AG08396 (cell line): ENCODE results near the gene TGFBR2.
A peak's percentile ranks its signal among the peaks of the same experiment; 100 is the strongest.

ENCODE experiments used
- DNase-seq: peaks from one replicate; pipeline ENCODE4 v3.0.0; 2012; ENCODE audit warnings: low spot score, mixed read lengths

TGFBR2 gene

DNA sequence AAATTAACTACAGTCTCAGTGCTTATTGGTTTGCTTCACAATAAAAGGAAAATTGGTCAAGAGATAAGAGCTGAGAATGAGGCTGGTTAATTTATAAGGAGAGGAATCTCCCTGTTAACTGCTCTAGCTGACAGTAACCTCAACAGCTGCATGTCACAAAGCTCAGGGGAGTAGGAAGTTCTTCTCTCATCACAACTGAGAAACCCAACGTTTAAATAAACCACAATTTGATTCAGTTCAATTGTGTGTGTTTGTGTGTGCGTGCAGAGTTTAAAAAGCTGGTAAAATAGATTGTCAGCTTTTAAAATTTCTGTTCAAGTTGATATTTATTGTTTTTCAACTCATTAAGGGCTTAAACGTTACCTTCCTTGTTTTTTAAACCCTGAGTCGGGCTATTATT, 3.5 kb upstream of the TGFBR2 start:
- no peak for DNase-seq

- no peak for DNase-seq
Observed at GRCh38 chr3:30604093-30604492, 2.3 kb upstream of the TGFBR2 start.

DNA sequence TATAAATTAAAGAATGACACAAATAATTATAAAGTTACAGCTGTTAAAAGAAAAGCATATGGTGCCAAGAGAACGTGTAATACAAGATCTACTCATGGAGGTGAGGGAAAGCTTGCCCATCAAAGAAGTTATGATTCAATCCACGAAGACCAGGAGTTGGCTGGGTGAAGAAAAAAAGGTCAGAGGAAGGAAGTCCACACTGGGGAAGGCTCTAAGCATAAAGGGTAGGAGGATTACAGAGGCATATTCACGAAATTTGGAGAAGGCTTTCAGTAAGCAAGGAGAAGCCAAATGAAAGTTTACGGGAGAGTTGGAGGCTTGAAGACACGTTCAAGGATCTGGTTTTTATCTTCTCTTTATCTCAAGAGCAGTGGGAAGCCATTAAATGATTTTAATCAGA, 1.8 kb upstream of the TGFBR2 start:
- DNase-seq: no peak

- no peak for DNase-seq
Observed at GRCh38 chr3:30605005-30605404, 1.4 kb upstream of the TGFBR2 start.

DNA sequence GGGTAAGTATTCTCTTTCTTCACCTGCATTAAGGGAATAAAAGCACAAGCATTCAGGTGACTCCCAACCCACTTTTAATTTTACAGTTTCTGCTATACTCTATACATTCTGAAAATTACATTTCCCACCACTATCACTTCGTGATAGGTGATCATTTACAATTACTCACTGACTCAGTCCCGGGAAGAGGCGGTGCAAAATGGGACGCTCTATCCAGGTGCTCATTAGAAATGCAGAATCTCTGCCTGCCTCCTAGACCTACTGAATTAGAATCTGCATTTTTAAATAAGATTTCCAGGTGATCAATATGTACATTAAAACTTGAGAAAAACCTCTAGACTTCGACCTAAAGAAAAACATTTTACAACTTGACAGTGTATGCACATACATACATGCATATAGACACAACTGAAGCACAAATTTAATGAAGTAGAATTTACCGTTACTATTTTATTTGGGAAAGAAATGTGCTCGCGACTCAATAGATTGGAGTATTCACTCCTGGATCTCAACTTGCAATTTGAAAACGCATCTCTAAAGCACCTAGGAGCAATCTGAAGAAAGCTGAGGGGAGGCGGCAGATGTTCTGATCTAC, 598 bp upstream of the TGFBR2 start:
- DNase-seq: no peak

DNA sequence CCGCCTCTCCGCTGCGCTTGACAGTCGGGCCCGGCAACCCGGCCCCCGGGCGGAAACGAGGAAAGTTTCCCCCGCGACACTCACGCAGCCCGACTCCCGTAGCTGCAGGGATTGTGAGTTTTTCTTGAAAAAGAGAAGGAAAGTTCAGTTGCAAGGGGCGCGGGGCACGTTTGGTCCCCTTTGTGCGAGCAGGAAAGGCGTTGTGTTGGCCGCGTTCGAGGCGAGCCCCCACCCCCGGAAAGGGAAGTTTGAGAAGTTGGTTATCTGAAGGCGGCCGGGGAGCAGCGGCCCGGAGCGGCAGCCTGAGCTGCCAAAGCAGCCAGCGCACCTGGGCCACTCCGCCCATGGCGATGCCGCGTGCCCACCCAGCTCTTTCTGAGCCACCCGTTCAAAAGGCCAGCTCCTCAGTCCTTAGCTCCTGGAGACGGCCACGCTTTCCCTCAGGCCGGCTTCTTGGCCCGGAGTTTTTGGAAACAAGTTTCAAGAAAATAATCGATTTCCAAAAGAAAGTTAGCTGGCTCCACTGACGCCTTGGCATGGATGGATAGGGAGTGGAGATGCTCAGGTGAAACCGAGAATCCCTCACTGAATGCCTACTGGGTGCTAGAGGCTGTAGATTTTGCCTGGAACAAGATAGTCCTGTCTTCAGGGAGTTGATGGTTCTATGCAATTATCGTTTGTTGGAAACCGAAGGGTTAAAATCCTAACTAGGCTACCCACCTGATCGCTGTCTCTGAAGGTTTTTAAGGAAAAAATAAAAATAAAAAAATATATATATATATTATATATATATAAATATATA, 832 bp downstream of the TGFBR2 start:
- DNase-seq: peak; percentile 41

DNA sequence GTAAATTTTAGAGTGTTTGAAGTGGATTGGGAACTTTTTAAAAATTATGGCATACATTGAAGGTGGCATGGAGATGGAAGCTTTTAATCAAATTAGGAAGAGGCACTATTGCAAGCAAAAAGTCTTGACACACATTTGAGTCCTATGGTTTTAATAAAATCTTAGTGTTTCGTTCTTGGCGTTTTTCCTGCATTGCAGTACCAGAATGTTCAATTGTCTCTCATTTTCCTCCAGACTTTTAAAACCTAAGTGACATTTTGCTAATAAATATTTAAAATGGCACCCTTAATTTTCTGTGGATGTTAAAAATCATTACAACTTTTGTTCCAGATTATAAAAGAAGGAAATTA, 2.2 kb downstream of the TGFBR2 start:
- DNase-seq: no peak

DNA sequence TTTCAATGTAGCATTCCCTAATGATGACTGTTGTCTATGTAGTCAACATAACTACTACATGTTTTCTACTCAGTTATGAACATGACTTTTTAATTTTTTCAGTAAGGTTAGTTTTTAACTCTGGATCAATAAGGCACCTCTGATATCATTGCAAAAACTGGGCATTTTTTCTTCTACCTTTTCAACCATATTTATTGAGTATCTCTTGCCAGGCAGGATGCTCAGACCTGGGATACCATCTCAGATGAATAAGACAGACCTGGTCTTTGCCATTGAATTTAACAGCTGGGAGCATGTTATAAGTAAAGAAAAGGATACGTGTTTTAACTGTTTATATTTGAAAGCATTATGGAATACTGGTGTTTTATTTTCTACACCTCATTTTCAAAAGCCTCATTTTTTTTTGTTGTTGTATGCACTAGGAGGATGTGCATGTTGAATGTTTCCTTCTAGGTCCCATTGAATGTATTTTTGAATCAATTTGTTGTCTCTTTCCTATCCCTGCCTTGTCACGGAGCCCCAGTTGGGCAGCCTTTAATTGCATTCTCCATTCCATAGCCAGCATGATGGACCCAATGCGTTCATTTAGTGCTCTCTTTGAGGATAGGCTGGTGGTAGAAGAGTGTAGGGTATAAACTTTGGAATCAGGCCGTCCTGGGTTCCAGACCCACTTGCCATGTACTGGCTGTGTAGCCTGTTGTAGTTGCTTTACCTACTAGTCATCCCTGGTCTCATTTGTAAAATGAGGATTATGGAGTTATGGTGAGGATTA, 3.7 kb downstream of the TGFBR2 start:
- DNase-seq: no peak

DNA sequence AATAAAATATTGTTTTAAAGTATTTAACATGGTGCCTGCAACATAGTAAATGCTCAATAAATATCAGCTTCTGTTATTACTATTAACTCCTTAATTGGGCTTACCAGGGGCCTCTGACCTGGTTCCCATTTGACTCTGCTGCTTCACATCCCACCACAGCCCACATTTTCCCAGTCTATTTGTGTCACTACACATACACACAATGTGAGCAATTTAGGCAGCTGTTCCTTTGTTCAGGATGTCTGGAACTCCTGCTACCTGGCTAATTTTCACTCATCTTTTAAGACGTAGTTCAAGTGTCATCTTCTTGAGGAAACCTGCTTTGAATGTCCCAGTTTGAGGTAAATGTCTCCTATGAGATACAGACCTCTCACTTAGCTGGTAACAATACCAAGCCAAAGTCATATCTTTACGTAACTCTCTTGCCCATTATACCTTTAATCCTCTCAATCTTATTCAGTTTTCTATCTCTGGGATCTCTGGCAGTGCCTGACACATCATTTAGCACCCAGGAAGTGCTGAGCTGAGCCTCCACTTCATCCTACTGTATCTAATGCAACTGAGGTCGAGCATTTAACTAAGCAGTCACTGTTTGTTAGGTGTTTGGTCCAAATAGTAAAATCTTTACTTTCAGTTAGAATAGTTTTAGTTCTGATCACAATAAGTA, 4.4 kb downstream of the TGFBR2 start:
- DNase-seq: no peak

- peak; percentile 38 for DNase-seq
Observed at GRCh38 chr3:30611613-30612436, 5.4 kb downstream of the TGFBR2 start.

DNA sequence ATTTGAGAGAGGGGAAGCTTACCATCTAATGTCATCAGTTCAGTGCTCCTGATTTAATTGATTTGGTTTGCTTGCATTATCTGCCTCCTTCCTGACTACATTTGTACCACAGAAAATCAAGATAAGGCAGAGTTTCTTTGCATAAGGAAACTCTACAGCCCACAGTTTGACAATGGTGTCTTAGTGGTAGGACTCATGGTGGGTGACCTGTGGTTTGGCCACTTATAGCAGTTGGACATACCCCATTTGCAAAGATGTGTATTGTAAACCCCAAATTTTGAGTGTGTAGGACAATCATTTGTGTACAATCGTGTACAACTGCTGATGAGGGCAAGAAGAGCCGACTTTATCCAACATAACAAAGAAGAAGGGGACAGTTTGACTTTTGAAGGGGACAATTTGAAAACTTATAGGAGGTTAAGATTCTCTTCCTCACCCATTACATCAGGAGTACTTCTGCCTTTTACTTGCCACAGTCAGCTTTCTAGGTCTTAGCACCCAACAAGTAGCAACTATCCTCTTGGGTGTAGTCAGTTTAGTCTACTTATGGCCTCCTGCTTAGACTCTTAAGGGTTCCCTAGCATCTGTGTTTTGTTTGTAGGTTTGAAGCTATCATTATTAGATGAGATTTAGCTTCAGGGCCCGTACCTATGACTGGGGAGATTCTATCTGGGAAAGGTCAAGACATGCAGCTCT, 6.2 kb downstream of the TGFBR2 start:
- no peak for DNase-seq

GRCh38 chr3:30613133-30613825, 6.9 kb downstream of the TGFBR2 start:
- no peak for DNase-seq

GRCh38 chr3:30614373-30614772, 8.0 kb downstream of the TGFBR2 start:
- DNase-seq: no peak

- no peak for DNase-seq
Observed at GRCh38 chr3:30614943-30615342, 8.5 kb downstream of the TGFBR2 start.

- DNase-seq: no peak
Observed at GRCh38 chr3:30615615-30616346, 9.4 kb downstream of the TGFBR2 start.

GRCh38 chr3:30616347-30617027, 10.1 kb downstream of the TGFBR2 start:
- DNase-seq: no peak

- DNase-seq: no peak
Observed at GRCh38 chr3:30617069-30617468, 10.7 kb downstream of the TGFBR2 start.

GRCh38 chr3:30617653-30618052, 11.3 kb downstream of the TGFBR2 start:
- no peak for DNase-seq

- no peak for DNase-seq
Observed at GRCh38 chr3:30618526-30618925, 12.1 kb downstream of the TGFBR2 start.
